HG03342 (cell line): Measurements from ENCODE around the gene INSRR.

Source experiments
- ATAC-seq: cut with Tn5 transposase; IDR thresholded peaks from one replicate; pipeline ENCODE4 v1.9.1; 2021; ENCODE audit warnings: mild to moderate bottlenecking, moderate library complexity; ENCODE audit not compliant: unreplicated experiment

The INSRR gene

GRCh38 chr1:156858959-156859522, at the start of gene INSRR:
Gene INSRR, minus strand, starts transcription at chr1:156859117. Its CDS starts 496 bp downstream, at chr1:156858621.
- no peak for ATAC-seq

GRCh38 chr1:156908541-156908940, 49.6 kb upstream of the INSRR start:
- no peak for ATAC-seq

GRCh38 chr1:156906206-156906906, 47.4 kb upstream of the INSRR start:
- ATAC-seq, result no peak

- no peak for ATAC-seq
These were observed 46.7 kb upstream of the INSRR start for GRCh38 chr1:156905651-156906050.

- no peak for ATAC-seq
These were observed 46.3 kb upstream of the INSRR start for GRCh38 chr1:156905176-156905575.

- no peak for ATAC-seq
These were observed 45.5 kb upstream of the INSRR start for GRCh38 chr1:156904187-156904959.

GRCh38 chr1:156903328-156904091, 44.6 kb upstream of the INSRR start:
- ATAC-seq, result no peak

GRCh38 chr1:156901966-156902915, 43.3 kb upstream of the INSRR start:
- no peak for ATAC-seq

GRCh38 chr1:156901590-156901900, 42.6 kb upstream of the INSRR start:
- ATAC-seq, result no peak

- no peak for ATAC-seq
These were observed 42.1 kb upstream of the INSRR start for GRCh38 chr1:156900896-156901589.

- ATAC-seq, result no peak
These were observed 41.2 kb upstream of the INSRR start for GRCh38 chr1:156899956-156900718.

- no peak for ATAC-seq
These were observed 40.2 kb upstream of the INSRR start for GRCh38 chr1:156898971-156899664.

- no peak for ATAC-seq
These were observed 39.2 kb upstream of the INSRR start for GRCh38 chr1:156898161-156898566.

GRCh38 chr1:156897078-156897825, 38.3 kb upstream of the INSRR start:
- ATAC-seq, result no peak

GRCh38 chr1:156896490-156897033, 37.6 kb upstream of the INSRR start:
- no peak for ATAC-seq

GRCh38 chr1:156895927-156896326, 37.0 kb upstream of the INSRR start:
- ATAC-seq, result no peak

- ATAC-seq, result no peak
These were observed 36.5 kb upstream of the INSRR start for GRCh38 chr1:156895455-156895812.
